Measurements from ENCODE around the gene BICC1.

BICC1 gene

GRCh38 chr10:58514111-58514770, 1.6 kb downstream of the BICC1 start:
- Histone ChIP-seq H3K27ac (peak overlapping the region in 15 of 21 experiments; percentile 1 to 92 (median 83)), H3K4me3 (peak overlapping the region; percentile 39 to 72 (median 60))

- peak overlapping the region in 5 of 7 experiments; percentile 39 to 72 (median 52) for H3K4me3 ChIP-seq
- peak overlapping the region in 2 of 21 experiments; percentile 29 to 89 for H3K27ac ChIP-seq
Measured at GRCh38 chr10:58515291-58515941, 2.7 kb downstream of the BICC1 start.

- Histone ChIP-seq H3K27ac (no peak overlapping the region), H3K4me3 (no peak overlapping the region)
Measured at GRCh38 chr10:58516119-58516518, 3.4 kb downstream of the BICC1 start.

GRCh38 chr10:58516671-58517070, 4.0 kb downstream of the BICC1 start:
- no peak overlapping the region for H3K27ac ChIP-seq
- H3K4me3 ChIP-seq = no peak overlapping the region

GRCh38 chr10:58517081-58517480, 4.4 kb downstream of the BICC1 start:
- Histone ChIP-seq H3K27ac (no peak overlapping the region), H3K4me3 (no peak overlapping the region)

GRCh38 chr10:58517491-58518355, 5.1 kb downstream of the BICC1 start:
- Histone ChIP-seq H3K27ac (no peak overlapping the region), H3K4me3 (no peak overlapping the region)

- H3K27ac ChIP-seq = no peak overlapping the region
- no peak overlapping the region for H3K4me3 ChIP-seq
Measured at GRCh38 chr10:58518775-58519174, 6.1 kb downstream of the BICC1 start.

GRCh38 chr10:58529077-58529728, 16.5 kb downstream of the BICC1 start:
- no peak overlapping the region for H3K4me3 ChIP-seq
- H3K27ac ChIP-seq = no peak overlapping the region

- Histone ChIP-seq H3K27ac (no peak overlapping the region), H3K4me3 (no peak overlapping the region)
Measured at GRCh38 chr10:58531084-58531695, 18.5 kb downstream of the BICC1 start.

- no peak overlapping the region for H3K27ac ChIP-seq
Measured at GRCh38 chr10:58535311-58535710, 22.6 kb downstream of the BICC1 start.

GRCh38 chr10:58543141-58543540, 30.5 kb downstream of the BICC1 start:
- Histone ChIP-seq H3K27ac (no peak overlapping the region), H3K4me3 (no peak overlapping the region)

More at GRCh38 chr10:58535311-58535710, 22.6 kb downstream of the BICC1 start:
- no peak overlapping the region for H3K4me3 ChIP-seq

- no peak overlapping the region for H3K27ac ChIP-seq
Measured at GRCh38 chr10:58544135-58544534, 31.5 kb downstream of the BICC1 start.

GRCh38 chr10:58545427-58545826, 32.8 kb downstream of the BICC1 start:
- peak overlapping the region in 2 of 21 experiments; percentile 6 to 27 for H3K27ac ChIP-seq
- no peak overlapping the region for H3K4me3 ChIP-seq

More at GRCh38 chr10:58544135-58544534, 31.5 kb downstream of the BICC1 start:
- H3K4me3 ChIP-seq = no peak overlapping the region

- Histone ChIP-seq H3K4me3 (no peak overlapping the region), H3K27ac (peak overlapping the region in 1 of 21 experiments; percentile 6)
Measured at GRCh38 chr10:58546137-58546536, 33.5 kb downstream of the BICC1 start.

- Histone ChIP-seq H3K27ac (no peak overlapping the region), H3K4me3 (no peak overlapping the region)
Measured at GRCh38 chr10:58546722-58547445, 34.2 kb downstream of the BICC1 start.

GRCh38 chr10:58547963-58548362, 35.3 kb downstream of the BICC1 start:
- Histone ChIP-seq H3K27ac (no peak overlapping the region), H3K4me3 (no peak overlapping the region)

- no peak overlapping the region for H3K4me3 ChIP-seq
- no peak overlapping the region for H3K27ac ChIP-seq
Measured at GRCh38 chr10:58554316-58554715, 41.6 kb downstream of the BICC1 start.

GRCh38 chr10:58555170-58555929, 42.7 kb downstream of the BICC1 start:
- H3K27ac ChIP-seq = no peak overlapping the region
- no peak overlapping the region for H3K4me3 ChIP-seq

Data from skin epidermis (tissue), 12 donors.